PC-9 (cell line): ENCODE measurements around the gene SCAPER.

Source experiments
- EZH2 ChIP-seq: fragments of 200-600 bp; sonication (generic); IDR thresholded peaks from 2 replicates; pipeline ENCODE4 v1.8.0; 2017; ENCODE audit warnings: antibody characterized with exemption, low read depth
- TF ChIP-seq, protein P1 (sequence below): fragments of 200-600 bp; sonication (generic); conservative IDR thresholded peaks from 2 replicates; pipeline ENCODE4 v1.6.1; 2017; ENCODE audit warnings: mixed run types, antibody characterized with exemption, mild to moderate bottlenecking, moderate library complexity

DNA sequence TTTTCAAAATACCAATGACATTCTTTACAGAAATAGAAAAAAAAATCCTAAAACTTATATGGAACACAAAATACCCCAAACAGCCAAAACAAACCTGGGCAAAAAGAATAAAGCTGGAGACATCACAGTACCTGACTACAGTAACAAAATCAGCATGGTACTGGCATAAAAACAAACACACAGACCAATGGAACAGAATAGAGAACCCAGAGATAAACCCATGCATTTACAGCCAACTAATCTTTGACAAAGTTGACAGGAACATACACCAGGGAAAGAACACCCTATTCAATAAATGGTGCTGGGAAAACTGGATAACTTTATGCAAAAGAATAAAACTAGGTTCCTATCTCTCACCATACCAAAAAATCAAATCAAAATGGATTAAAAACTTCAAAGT, 36.4 kb downstream of the SCAPER start:
- TF ChIP-seq, protein P1, sequence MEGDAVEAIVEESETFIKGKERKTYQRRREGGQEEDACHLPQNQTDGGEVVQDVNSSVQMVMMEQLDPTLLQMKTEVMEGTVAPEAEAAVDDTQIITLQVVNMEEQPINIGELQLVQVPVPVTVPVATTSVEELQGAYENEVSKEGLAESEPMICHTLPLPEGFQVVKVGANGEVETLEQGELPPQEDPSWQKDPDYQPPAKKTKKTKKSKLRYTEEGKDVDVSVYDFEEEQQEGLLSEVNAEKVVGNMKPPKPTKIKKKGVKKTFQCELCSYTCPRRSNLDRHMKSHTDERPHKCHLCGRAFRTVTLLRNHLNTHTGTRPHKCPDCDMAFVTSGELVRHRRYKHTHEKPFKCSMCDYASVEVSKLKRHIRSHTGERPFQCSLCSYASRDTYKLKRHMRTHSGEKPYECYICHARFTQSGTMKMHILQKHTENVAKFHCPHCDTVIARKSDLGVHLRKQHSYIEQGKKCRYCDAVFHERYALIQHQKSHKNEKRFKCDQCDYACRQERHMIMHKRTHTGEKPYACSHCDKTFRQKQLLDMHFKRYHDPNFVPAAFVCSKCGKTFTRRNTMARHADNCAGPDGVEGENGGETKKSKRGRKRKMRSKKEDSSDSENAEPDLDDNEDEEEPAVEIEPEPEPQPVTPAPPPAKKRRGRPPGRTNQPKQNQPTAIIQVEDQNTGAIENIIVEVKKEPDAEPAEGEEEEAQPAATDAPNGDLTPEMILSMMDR = no peak
- TF ChIP-seq EZH2 = no peak
